GM21717 (cell line): ENCODE data around the gene TNFRSF21.

Experiments
- ATAC-seq: cut with Tn5 transposase; IDR thresholded peaks from one replicate; pipeline ENCODE4 v1.9.1; 2021; ENCODE audit warnings: mild to moderate bottlenecking, moderate library complexity; ENCODE audit not compliant: unreplicated experiment

Gene TNFRSF21

DNA sequence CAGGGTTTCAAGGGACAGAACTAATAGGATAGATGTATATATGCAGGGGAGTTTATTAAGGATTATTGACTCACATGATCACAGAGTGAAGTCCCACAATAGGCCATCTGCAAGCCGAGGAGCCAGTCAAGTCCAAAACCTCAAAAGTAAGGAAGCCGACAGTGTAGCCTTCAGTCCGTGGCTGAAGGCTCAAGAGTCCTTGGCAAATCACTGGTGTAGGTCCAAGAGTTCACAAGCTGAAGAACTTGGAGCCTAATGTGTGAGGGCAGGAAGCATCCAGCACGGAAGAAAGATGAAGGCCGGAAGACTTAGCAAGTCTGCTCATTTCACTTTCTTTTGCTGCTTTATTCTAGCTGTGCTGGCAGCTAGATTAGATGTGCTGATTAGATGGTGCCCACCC lies 128.0 kb downstream of the TNFRSF21 start:
- no peak for ATAC-seq
